Stimulated activated CD4-positive, alpha-beta T cell treated with anti-CD3 and anti-CD28 coated beads, TNF-alpha, amount 100 ng/mL, for 4 hours (primary cell): ENCODE data around the gene SMPD4.
"Not testable (repeated sequence)": the region's sequence is repeated elsewhere in the genome, so short reads cannot be mapped to it uniquely, and the experiment has no call there.

Experiments
- DNase-seq, 3 experiments: peaks; one replicate each; pipeline ENCODE4 v3.0.0-alpha.2; 2020; ENCODE audit warnings: low read depth in 3 of 3

Gene SMPD4

GRCh38 chr2:130159376-130159775, 22.0 kb downstream of the SMPD4 start:
- DNase-seq = not testable (repeated sequence)

GRCh38 chr2:130158631-130159030, 22.8 kb downstream of the SMPD4 start:
- no peak for DNase-seq

GRCh38 chr2:130157825-130158514, 23.4 kb downstream of the SMPD4 start:
- DNase-seq = not testable (repeated sequence)

- DNase-seq = not testable (repeated sequence)
These were observed 24.0 kb downstream of the SMPD4 start for GRCh38 chr2:130157354-130157753.

GRCh38 chr2:130156624-130157004, 24.8 kb downstream of the SMPD4 start:
- DNase-seq = no peak

GRCh38 chr2:130155956-130156623, 25.3 kb downstream of the SMPD4 start:
- not testable (repeated sequence) for DNase-seq

- no peak for DNase-seq
These were observed 26.3 kb downstream of the SMPD4 start for GRCh38 chr2:130154773-130155765.

GRCh38 chr2:130154423-130154770, 27.0 kb downstream of the SMPD4 start:
- DNase-seq = not testable (repeated sequence)

- not testable (repeated sequence) for DNase-seq
These were observed 27.5 kb downstream of the SMPD4 start for GRCh38 chr2:130153721-130154422.

- no peak for DNase-seq
These were observed 28.4 kb downstream of the SMPD4 start for GRCh38 chr2:130152816-130153595.

GRCh38 chr2:130152136-130152815, 29.1 kb downstream of the SMPD4 start:
- DNase-seq = not testable (repeated sequence)

GRCh38 chr2:130151145-130151512, 30.3 kb downstream of the SMPD4 start:
- DNase-seq = not testable (repeated sequence)

- DNase-seq = no peak
These were observed 30.9 kb downstream of the SMPD4 start for GRCh38 chr2:130150181-130151144.

GRCh38 chr2:130148515-130148914, 32.9 kb downstream of the SMPD4 start:
- DNase-seq = not testable (repeated sequence)

GRCh38 chr2:130145006-130145414, 36.4 kb downstream of the SMPD4 start, which contains the start of gene CCDC74B:
TSS of gene CCDC74B (minus strand) at chr2:130145112. CDS start at chr2:130144996, 116 bp downstream.
- peak; percentile 22 to 34 (median 26) for DNase-seq

- not testable (repeated sequence) for DNase-seq
These were observed 37.9 kb downstream of the SMPD4 start for GRCh38 chr2:130143266-130144039.

- not testable (repeated sequence) for DNase-seq
These were observed 38.8 kb downstream of the SMPD4 start for GRCh38 chr2:130142396-130143265.
